Nephron progenitor cell (in vitro differentiated cells): Measurements from ENCODE around the gene ADAMTS14.
A peak's percentile ranks its signal among the peaks of the same experiment; 100 is the strongest.

Source experiments
- DNase-seq: peaks from one replicate; pipeline ENCODE4 v3.0.0; 2021
- H3K27ac Mint-ChIP-seq: 2 replicates; pipeline ENCODE4 v1.8.0; 2021; ENCODE audit warnings: mild to moderate bottlenecking, moderate library complexity, mixed read lengths
- H3K27me3 Mint-ChIP-seq: 2 replicates; pipeline ENCODE4 v1.8.0; 2021; ENCODE audit warnings: mild to moderate bottlenecking, low read depth, mixed read lengths; ENCODE audit not compliant: poor library complexity
- H3K36me3 Mint-ChIP-seq: 2 replicates; pipeline ENCODE4 v1.8.0; 2021; ENCODE audit warnings: low read depth, mixed read lengths
- H3K4me1 Mint-ChIP-seq: 2 replicates; pipeline ENCODE4 v1.8.0; 2021; ENCODE audit warnings: mixed read lengths
- H3K4me3 Mint-ChIP-seq: 2 replicates; pipeline ENCODE4 v1.8.0; 2021; ENCODE audit warnings: mild to moderate bottlenecking, moderate library complexity, mixed read lengths
- H3K9me3 Mint-ChIP-seq: 2 replicates; pipeline ENCODE4 v1.8.0; 2021; ENCODE audit warnings: mild to moderate bottlenecking, moderate library complexity, mixed read lengths
- TF ChIP-seq, protein P1 (sequence below): fragments of 200-600 bp; sonication (generic); IDR thresholded peaks from 2 replicates; pipeline ENCODE4 v1.5.0; 2021; ENCODE audit warnings: antibody characterized with exemption

The ADAMTS14 gene

DNA sequence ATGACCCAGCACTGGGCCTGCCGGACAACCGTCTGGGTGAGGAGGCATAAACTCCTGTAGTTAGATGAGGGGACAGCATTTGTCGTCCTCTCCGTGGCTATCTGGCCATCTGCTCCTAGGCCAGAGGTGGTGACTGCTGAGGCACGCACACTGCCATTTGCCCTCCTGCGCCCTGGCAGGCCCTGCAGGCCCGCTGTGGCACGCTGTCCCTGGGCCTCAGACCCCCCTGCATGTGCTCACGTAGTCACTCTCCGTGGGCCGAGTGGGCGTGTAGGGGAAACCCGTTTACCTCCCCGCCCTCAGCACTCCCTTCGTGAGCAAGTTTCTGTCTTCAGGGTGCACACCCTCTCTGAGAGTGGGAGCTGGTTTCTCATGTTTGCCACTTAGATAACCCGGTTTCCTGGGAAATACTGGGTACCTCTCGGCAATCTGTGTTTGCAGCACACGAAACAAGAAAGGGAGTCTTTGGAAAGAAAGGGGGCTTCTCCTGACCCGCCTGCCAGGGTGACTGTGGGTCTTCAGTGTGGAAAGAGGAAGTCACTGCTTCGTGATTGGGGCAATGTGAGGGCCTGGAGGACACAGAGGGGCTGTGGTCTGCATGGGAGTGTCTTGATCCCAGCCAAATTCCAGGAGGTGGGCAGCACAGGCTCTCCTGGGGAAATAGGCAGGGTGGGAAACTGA is 10.8 kb downstream of the ADAMTS14 start:
- no peak overlapping the region for H3K27ac Mint-ChIP-seq

DNA sequence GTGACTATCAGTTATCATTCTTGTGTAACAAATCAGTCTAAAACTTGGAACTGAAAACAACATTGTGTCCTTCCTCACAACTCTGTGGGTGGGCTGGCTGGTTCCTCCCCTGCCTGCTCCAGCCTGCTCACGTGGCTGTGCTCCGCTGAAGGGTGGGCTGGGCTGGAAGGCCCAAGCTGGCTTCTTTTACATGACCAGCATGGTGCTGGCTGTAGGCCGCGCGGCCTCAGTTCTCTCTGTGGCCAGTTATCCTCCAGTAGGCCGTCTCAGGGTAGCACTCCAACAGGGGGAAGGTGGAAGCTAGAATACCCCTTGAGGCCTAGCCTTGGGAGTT is 11.3 kb downstream of the ADAMTS14 start:
- Mint-ChIP-seq H3K4me1 (peaks cover 60% of the 10 kb centered on the region), H3K36me3 (peaks cover 7% of the 10 kb centered on the region), H3K9me3 (peaks cover 8% of the 10 kb centered on the region), H3K4me3 (no peak overlapping the region), H3K27me3 (peaks cover 17% of the 10 kb centered on the region), H3K27ac (peak overlapping the region; percentile 84)
- no peak for DNase-seq
- TF ChIP-seq, protein P1, sequence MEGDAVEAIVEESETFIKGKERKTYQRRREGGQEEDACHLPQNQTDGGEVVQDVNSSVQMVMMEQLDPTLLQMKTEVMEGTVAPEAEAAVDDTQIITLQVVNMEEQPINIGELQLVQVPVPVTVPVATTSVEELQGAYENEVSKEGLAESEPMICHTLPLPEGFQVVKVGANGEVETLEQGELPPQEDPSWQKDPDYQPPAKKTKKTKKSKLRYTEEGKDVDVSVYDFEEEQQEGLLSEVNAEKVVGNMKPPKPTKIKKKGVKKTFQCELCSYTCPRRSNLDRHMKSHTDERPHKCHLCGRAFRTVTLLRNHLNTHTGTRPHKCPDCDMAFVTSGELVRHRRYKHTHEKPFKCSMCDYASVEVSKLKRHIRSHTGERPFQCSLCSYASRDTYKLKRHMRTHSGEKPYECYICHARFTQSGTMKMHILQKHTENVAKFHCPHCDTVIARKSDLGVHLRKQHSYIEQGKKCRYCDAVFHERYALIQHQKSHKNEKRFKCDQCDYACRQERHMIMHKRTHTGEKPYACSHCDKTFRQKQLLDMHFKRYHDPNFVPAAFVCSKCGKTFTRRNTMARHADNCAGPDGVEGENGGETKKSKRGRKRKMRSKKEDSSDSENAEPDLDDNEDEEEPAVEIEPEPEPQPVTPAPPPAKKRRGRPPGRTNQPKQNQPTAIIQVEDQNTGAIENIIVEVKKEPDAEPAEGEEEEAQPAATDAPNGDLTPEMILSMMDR: no peak

More for the DNA sequence above, 10.8 kb downstream of the ADAMTS14 start:
- Mint-ChIP-seq H3K27me3 (peaks cover 18% of the 10 kb centered on the region), H3K4me3 (peak overlapping the region; percentile 28), H3K9me3 (peaks cover 8% of the 10 kb centered on the region), H3K36me3 (peaks cover 7% of the 10 kb centered on the region), H3K4me1 (peaks cover 65% of the 10 kb centered on the region)
- TF ChIP-seq, protein P1: no peak
- no peak for DNase-seq

DNA sequence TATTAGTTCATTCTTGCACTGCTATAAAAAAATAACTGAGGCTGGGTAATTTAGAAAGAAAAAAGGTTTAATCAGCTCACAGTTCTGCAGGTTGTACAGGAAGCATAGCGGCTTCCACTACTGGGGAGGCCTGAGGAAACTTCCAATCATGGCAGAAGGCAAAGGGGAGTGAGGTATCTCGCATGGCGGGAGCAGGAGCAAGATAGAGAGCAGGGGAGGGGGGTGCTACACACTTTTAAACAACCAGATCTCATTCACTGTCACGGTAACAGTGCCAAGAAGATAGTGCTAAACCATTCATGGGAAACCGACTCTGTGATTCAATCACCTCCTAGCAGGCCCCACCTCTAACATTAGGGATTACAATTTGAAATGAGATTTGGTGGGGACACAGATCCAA is 11.6 kb downstream of the ADAMTS14 start:
- no peak for DNase-seq
- Mint-ChIP-seq H3K4me1 (peaks cover 56% of the 10 kb centered on the region), H3K9me3 (peaks cover 10% of the 10 kb centered on the region), H3K36me3 (peaks cover 7% of the 10 kb centered on the region), H3K4me3 (no peak overlapping the region), H3K27ac (no peak overlapping the region), H3K27me3 (peaks cover 16% of the 10 kb centered on the region)
- TF ChIP-seq, protein P1: no peak

DNA sequence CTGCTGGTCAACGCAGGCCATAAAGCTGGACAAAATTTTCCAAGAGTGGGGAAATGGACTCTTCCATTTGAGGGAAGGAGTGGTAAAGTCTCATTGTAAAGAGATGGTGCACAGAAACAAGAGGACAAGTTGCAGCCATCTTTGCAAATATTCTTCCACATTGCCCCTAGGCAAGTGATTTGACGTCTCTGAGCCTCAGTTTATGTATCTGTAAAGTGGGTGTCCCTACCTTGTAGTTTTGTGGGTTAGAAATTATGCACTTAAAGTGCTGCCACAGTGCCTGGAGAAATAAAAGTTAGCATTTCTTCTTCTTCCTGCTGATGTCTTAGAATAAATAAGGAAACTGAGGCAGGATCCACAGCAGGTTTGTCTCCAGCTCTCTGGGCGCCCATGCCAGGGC is 12.1 kb downstream of the ADAMTS14 start:
- H3K27ac Mint-ChIP-seq: no peak overlapping the region
- H3K4me3 Mint-ChIP-seq: no peak overlapping the region
- DNase-seq: no peak
- peaks cover 16% of the 10 kb centered on the region for H3K27me3 Mint-ChIP-seq
- peaks cover 7% of the 10 kb centered on the region for H3K36me3 Mint-ChIP-seq
- peaks cover 52% of the 10 kb centered on the region for H3K4me1 Mint-ChIP-seq
- peaks cover 13% of the 10 kb centered on the region for H3K9me3 Mint-ChIP-seq
- TF ChIP-seq, protein P1: no peak

DNA sequence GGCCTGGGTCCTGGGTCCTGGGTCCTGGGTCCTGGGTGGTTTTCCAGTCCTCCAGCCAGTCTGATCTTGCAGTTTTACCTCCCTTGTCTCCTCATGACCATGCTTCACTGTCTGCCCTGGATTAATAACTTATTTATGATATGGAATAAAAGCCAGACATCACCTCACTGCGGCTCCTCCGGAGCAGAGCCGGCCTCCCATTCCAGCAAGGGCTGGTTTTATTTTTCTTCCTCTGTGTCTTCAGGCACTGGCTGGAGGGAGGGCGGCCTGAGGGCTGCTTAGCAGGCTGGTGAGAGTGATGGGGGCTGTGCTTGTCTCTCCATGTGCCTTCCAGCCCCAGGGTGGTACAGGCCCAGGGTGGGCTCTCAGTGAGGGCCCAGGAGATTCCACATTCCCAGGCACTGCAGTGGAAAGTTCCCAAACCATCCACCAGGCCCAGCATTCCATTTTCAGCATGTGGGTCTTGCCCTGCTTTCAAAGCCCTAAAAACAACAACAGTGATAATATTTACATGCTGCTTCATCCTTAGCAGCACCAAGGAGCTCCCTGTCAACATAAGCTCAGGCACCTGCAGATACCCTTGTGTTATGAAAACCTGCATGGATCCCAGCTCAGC is 12.6 kb downstream of the ADAMTS14 start:
- Mint-ChIP-seq H3K36me3 (peaks cover 7% of the 10 kb centered on the region), H3K4me1 (peaks cover 51% of the 10 kb centered on the region), H3K4me3 (peak overlapping the region; percentile 4), H3K9me3 (peaks cover 16% of the 10 kb centered on the region), H3K27me3 (peaks cover 10% of the 10 kb centered on the region), H3K27ac (peak overlapping the region; percentile 80)
- no peak for DNase-seq
- TF ChIP-seq, protein P1: no peak

DNA sequence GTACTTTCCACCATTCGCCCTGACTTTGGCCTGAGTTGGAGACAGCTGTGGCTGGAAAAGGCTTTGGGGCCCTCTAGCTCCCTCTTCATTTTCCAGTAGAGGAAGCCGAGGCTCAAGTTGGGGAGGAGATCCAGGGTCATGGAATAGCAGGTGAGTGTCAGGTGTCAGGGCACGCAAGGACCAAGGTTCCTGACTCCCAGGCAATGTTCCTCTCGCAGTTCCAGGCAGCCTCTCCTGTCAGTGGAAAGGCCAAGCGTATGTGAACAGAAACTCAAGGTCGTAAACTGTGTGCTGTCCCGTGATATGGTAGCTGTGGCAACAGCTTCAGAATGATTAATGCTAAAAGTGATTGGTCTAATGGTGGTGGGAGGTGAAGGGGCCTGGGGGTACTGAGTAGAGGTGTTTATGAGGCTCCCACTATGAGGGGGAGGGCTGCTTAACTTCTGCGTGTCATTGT is 13.2 kb downstream of the ADAMTS14 start:
- Mint-ChIP-seq H3K4me1 (peaks cover 51% of the 10 kb centered on the region), H3K27me3 (peaks cover 10% of the 10 kb centered on the region), H3K36me3 (peaks cover 7% of the 10 kb centered on the region), H3K27ac (peak overlapping the region; percentile 77), H3K9me3 (peaks cover 16% of the 10 kb centered on the region), H3K4me3 (peak overlapping the region; percentile 30)
- TF ChIP-seq, protein P1: no peak
- peak; percentile 22 for DNase-seq
